ENCODE results near the gene RAPGEF2. TPM values are rescaled to one million over a fixed set of nuclear protein-coding genes. Genes with fewer than 3 reads are reported as not detected.

The RAPGEF2 gene
- total and polyA plus RNA-seq, 2 donors (not counting 1 experiment from before 2014, with no cell fraction given) = 10.9 to 45.8 TPM

DNA sequence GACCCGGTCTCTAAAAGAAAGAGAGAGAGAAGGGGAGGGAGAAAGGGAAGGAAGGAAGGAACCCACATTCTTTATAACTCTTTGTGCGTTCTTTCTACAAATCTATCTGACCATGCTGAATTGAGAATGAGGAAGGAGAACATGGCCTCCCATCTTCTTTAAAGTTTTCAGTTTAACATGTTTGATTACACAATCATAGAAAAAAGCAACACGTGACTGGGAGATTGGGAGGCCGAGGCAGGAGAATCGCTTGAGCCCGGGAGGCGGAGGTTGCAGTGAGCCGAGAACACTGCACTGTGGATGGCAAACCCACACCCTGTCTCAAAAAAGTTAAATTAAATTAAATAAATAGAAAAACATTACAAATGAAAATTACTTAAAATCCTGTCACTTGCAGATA lies 254.5 kb downstream of the RAPGEF2 start:
- H3K4me1 Mint-ChIP-seq = no peaks in the 10 kb centered on the region
- no peak overlapping the region for H3K4me3 ChIP-seq (ENCODE audit: control extremely low read depth in 1 of 5, extremely low read depth in 1 of 5, insufficient read depth in 1 of 5, low read depth in 2 of 5, low read length in 4 of 5)
- H3K4me2 ChIP-seq (replicated peaks; ENCODE audit: low read depth, low read length, poor library complexity, severe bottlenecking) = no peak overlapping the region
- H4K20me1 ChIP-seq (ENCODE audit: control insufficient read depth, insufficient read depth, low read length, poor library complexity, severe bottlenecking) = no peaks in the 10 kb centered on the region
- no peaks in the 10 kb centered on the region for H3K79me2 ChIP-seq (ENCODE audit: control insufficient read depth, insufficient read depth, low read length)
- no CpG with 5 or more reads among the region's 8 CpGs for WGBS (ENCODE audit: insufficient coverage)
- H3K27ac ChIP-seq (ENCODE audit: low read length in 2 of 2) = no peak overlapping the region
- no peaks in the 10 kb centered on the region for H3K27me3 ChIP-seq (replicated peaks in 1 of 4; ENCODE audit: control extremely low read depth in 1 of 4, control insufficient read depth in 3 of 4, insufficient read depth in 4 of 4, low read length in 3 of 4)
- POLR2A ChIA-PET = no interaction called here
- TF ChIP-seq, protein P1, sequence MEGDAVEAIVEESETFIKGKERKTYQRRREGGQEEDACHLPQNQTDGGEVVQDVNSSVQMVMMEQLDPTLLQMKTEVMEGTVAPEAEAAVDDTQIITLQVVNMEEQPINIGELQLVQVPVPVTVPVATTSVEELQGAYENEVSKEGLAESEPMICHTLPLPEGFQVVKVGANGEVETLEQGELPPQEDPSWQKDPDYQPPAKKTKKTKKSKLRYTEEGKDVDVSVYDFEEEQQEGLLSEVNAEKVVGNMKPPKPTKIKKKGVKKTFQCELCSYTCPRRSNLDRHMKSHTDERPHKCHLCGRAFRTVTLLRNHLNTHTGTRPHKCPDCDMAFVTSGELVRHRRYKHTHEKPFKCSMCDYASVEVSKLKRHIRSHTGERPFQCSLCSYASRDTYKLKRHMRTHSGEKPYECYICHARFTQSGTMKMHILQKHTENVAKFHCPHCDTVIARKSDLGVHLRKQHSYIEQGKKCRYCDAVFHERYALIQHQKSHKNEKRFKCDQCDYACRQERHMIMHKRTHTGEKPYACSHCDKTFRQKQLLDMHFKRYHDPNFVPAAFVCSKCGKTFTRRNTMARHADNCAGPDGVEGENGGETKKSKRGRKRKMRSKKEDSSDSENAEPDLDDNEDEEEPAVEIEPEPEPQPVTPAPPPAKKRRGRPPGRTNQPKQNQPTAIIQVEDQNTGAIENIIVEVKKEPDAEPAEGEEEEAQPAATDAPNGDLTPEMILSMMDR (IDR thresholded peaks at IDR 0.05) = no peak
- no peak for TF ChIP-seq EZH2 (IDR thresholded peaks at IDR 0.05; ENCODE audit: borderline replicate concordance, insufficient read depth, low read depth, low read length, poor library complexity, severe bottlenecking)
- peaks cover 10 to 36% of the 10 kb centered on the region in 2 experiments for H3K36me3 ChIP-seq (replicated peaks in 1 of 2; ENCODE audit: control extremely low read depth in 1 of 2, control insufficient read depth in 1 of 2, extremely low read depth in 1 of 2, insufficient read depth in 2 of 2, low read length in 1 of 2)
- no peaks in the 10 kb centered on the region for H3K9me3 ChIP-seq (ENCODE audit: control extremely low read depth in 1 of 3, control insufficient read depth in 2 of 3, insufficient read depth in 1 of 3, low read length in 2 of 3)
- H2AFZ ChIP-seq (ENCODE audit: insufficient read depth, low read depth, low read length, poor library complexity, severe bottlenecking) = no peak overlapping the region
- no peak overlapping the region for H3K4me3 Mint-ChIP-seq
- no peaks in the 10 kb centered on the region for H3K27me3 Mint-ChIP-seq
- CTCF ChIA-PET = no interaction called here
- H3K27ac Mint-ChIP-seq = no peak overlapping the region
- intact Hi-C loops (cut with micrococcal nuclease) = no loop called here
- ATAC-seq (ENCODE audit: low read depth) = no peak
- H3K9me3 Mint-ChIP-seq (ENCODE audit: insufficient read depth) = no peaks in the 10 kb centered on the region
- H3K9ac ChIP-seq (ENCODE audit: low read length) = no peak overlapping the region
- DNase-seq = no peak
- H3K4me1 ChIP-seq (ENCODE audit: control insufficient read depth in 2 of 2, insufficient read depth in 2 of 2, low read length in 2 of 2) = no peaks in the 10 kb centered on the region

DNA sequence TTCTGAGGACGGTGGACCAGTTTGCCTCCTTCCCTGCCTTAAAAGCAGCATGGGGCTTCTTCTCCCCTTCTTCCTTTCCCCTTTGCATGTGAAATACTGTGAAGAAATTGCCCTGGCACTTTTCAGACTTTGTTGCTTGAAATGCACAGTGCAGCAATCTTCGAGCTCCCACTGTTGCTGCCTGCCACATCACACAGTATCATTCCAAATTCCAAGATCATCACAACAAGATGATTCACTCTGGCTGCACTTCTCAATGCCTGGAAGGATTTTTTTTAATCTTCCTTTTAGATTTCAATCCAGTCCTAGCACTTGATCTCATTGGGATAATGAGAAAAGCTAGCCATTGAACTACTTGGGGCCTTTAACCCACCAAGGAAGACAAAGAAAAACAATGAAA lies 255.3 kb downstream of the RAPGEF2 start:
- H3K36me3 ChIP-seq (replicated peaks in 1 of 2; ENCODE audit: control extremely low read depth in 1 of 2, control insufficient read depth in 1 of 2, extremely low read depth in 1 of 2, insufficient read depth in 2 of 2, low read length in 1 of 2) = peaks cover 10 to 28% of the 10 kb centered on the region in 2 experiments
- Mint-ChIP-seq H3K4me3 (no peak overlapping the region), H3K4me1 (no peaks in the 10 kb centered on the region), H3K27ac (no peak overlapping the region), H3K27me3 (no peaks in the 10 kb centered on the region), H3K9me3 (ENCODE audit: insufficient read depth) (no peaks in the 10 kb centered on the region)
- DNase-seq (no peak), ATAC-seq (ENCODE audit: low read depth) (no peak)
- no peaks in the 10 kb centered on the region for H3K4me1 ChIP-seq (ENCODE audit: control insufficient read depth in 2 of 2, insufficient read depth in 2 of 2, low read length in 2 of 2)
- no peaks in the 10 kb centered on the region for H3K27me3 ChIP-seq (replicated peaks in 1 of 4; ENCODE audit: control extremely low read depth in 1 of 4, control insufficient read depth in 3 of 4, insufficient read depth in 4 of 4, low read length in 3 of 4)
- ChIA-PET POLR2A (no interaction called here), CTCF (no interaction called here)
- WGBS (ENCODE audit: insufficient coverage) = 100% methylated on average over 1 of the region's 2 CpGs
- H3K9me3 ChIP-seq (ENCODE audit: control extremely low read depth in 1 of 3, control insufficient read depth in 2 of 3, insufficient read depth in 1 of 3, low read length in 2 of 3) = no peaks in the 10 kb centered on the region
- no peak overlapping the region for H3K4me3 ChIP-seq (ENCODE audit: control extremely low read depth in 1 of 5, extremely low read depth in 1 of 5, insufficient read depth in 1 of 5, low read depth in 2 of 5, low read length in 4 of 5)
- no peak overlapping the region for H2AFZ ChIP-seq (ENCODE audit: insufficient read depth, low read depth, low read length, poor library complexity, severe bottlenecking)
- no peaks in the 10 kb centered on the region for H4K20me1 ChIP-seq (ENCODE audit: control insufficient read depth, insufficient read depth, low read length, poor library complexity, severe bottlenecking)
- H3K79me2 ChIP-seq (ENCODE audit: control insufficient read depth, insufficient read depth, low read length) = no peaks in the 10 kb centered on the region
- TF ChIP-seq, protein P1 (IDR thresholded peaks at IDR 0.05) = no peak
- TF ChIP-seq EZH2 (IDR thresholded peaks at IDR 0.05; ENCODE audit: borderline replicate concordance, insufficient read depth, low read depth, low read length, poor library complexity, severe bottlenecking) = no peak
- intact Hi-C loops (cut with micrococcal nuclease) = no loop called here
- no peak overlapping the region for H3K4me2 ChIP-seq (replicated peaks; ENCODE audit: low read depth, low read length, poor library complexity, severe bottlenecking)
- H3K9ac ChIP-seq (ENCODE audit: low read length) = no peak overlapping the region
- no peak overlapping the region for H3K27ac ChIP-seq (ENCODE audit: low read length in 2 of 2)

Data from B cell (primary cell).